SK-MEL-5 (cell line): ENCODE measurements around the gene OOSP1. TPM values are rescaled to one million over a fixed set of nuclear protein-coding genes. Genes with fewer than 3 reads are reported as not detected.
"Not testable (repeated sequence)": the region's sequence is repeated elsewhere in the genome, so short reads cannot be mapped to it uniquely, and the experiment has no call there.

Experiments used
- DNase-seq: peaks from one replicate; pipeline ENCODE4 v3.0.0-alpha.2; 2016; ENCODE audit warnings: low read depth, low spot score
- in situ Hi-C: cut with HindIII; loops from 2 replicates; pipeline ENCODE4 v1.10.0; 2016; ENCODE audit warnings: low sequenced_read_pairs, high pct_unique_total_duplicates, low pct_unique_long_range_greater_than_20kb
- total RNA-seq: library from RNA; depleted of rRNA; stranded (reverse); fragments of >200 nt; shearing (Covaris generic); gene quantifications from 2 replicates; pipeline ENCODE4 v1.2.3, GENCODE V29; 2014

Gene OOSP1
- total RNA-seq, 1 experiment from 2014 or later, result not detected

- in situ Hi-C loops, result no loop called here
- no peak for DNase-seq
These were observed 15.4 kb downstream of the OOSP1 start for GRCh38 chr11:59953463-59954218.

- no peak for DNase-seq
- in situ Hi-C loops, result no loop called here
These were observed 16.1 kb downstream of the OOSP1 start for GRCh38 chr11:59954219-59954847.

- in situ Hi-C loops, result no loop called here
- DNase-seq, result no peak
These were observed 18.9 kb downstream of the OOSP1 start for GRCh38 chr11:59957094-59957493.

GRCh38 chr11:59960502-59961381, 22.5 kb downstream of the OOSP1 start:
- in situ Hi-C loops, result no loop called here
- DNase-seq, result no peak

- in situ Hi-C loops, result no loop called here
- no peak for DNase-seq
These were observed 23.9 kb downstream of the OOSP1 start for GRCh38 chr11:59962107-59962482.

- in situ Hi-C loops, result no loop called here
- no peak for DNase-seq
These were observed 25.5 kb downstream of the OOSP1 start, which contains the start of gene OOSP4A for GRCh38 chr11:59963733-59964132. TSS of gene OOSP4A (plus strand) at chr11:59964033. CDS start at chr11:59964033, 0 bp downstream.

- no peak for DNase-seq
- in situ Hi-C loops, result no loop called here
These were observed 27.2 kb downstream of the OOSP1 start for GRCh38 chr11:59965424-59965823.

GRCh38 chr11:59966201-59966600, 28.0 kb downstream of the OOSP1 start:
- in situ Hi-C loops, result no loop called here
- DNase-seq, result no peak

- in situ Hi-C loops, result no loop called here
- no peak for DNase-seq
These were observed 29.6 kb downstream of the OOSP1 start for GRCh38 chr11:59967677-59968394.

- no peak for DNase-seq
- in situ Hi-C loops, result no loop called here
These were observed 30.2 kb downstream of the OOSP1 start for GRCh38 chr11:59968395-59968783.

GRCh38 chr11:59973097-59973496, 34.9 kb downstream of the OOSP1 start:
- in situ Hi-C loops, result no loop called here
- DNase-seq, result no peak

- in situ Hi-C loops, result no loop called here
- DNase-seq, result no peak
These were observed 43.0 kb downstream of the OOSP1 start for GRCh38 chr11:59981106-59981770.

- not testable (repeated sequence) for DNase-seq
These were observed 43.8 kb downstream of the OOSP1 start for GRCh38 chr11:59982037-59982436.

GRCh38 chr11:59983212-59983611, 45.0 kb downstream of the OOSP1 start:
- no peak for DNase-seq
- in situ Hi-C loops, result no loop called here

More at GRCh38 chr11:59982037-59982436, 43.8 kb downstream of the OOSP1 start:
- in situ Hi-C loops, result not testable (repeated sequence)

GRCh38 chr11:59984368-59984767, 46.1 kb downstream of the OOSP1 start:
- in situ Hi-C loops, result no loop called here
- no peak for DNase-seq

- no peak for DNase-seq
- in situ Hi-C loops, result no loop called here
These were observed 52.2 kb downstream of the OOSP1 start for GRCh38 chr11:59990421-59990820.

GRCh38 chr11:59992425-59992824, 54.2 kb downstream of the OOSP1 start:
- no peak for DNase-seq
- in situ Hi-C loops, result no loop called here
